Measurements from ENCODE around the gene DOK6. TPM values are rescaled to one million over a fixed set of nuclear protein-coding genes. Genes with fewer than 3 reads are reported as not detected.

DOK6 gene
- total and polyA plus RNA-seq, 2 of the 13 experiments (the other 11 are each of a cell fraction or from before 2014, with no cell fraction given), result 17.0 to 17.2 TPM

DNA sequence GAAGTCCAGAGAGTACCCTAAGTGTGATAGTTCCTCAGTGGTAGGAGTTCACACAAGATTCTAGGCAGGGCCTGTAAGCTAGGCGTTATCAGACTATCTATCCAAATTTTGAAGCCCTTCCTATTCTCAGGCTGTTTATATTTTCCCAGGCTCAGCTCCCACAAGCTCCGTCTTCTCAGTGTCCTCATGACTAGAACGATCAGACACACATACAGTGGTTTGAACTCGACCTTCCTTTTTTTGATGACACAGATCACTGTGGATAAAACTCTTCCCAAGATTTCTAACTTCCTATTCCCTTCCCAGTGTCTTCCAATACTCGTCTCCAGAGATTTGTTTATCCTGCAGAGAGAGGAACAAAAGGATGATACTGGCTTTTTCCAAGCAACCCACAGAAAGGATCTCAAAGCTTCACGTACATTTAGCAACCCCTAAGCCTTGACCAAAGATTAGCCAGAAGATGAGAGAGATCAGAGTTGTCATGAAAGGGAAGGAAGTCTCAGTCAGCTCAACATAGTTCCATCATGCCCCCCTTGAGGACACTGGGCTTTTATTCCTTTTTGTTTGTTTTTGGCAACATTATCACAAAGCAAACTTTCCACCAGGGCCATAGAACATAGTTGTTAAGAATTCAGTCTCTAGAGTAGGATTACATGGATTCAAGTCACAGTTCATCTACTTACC is 42.3 kb upstream of the DOK6 start (continued):
- TF ChIP-seq, protein P1, sequence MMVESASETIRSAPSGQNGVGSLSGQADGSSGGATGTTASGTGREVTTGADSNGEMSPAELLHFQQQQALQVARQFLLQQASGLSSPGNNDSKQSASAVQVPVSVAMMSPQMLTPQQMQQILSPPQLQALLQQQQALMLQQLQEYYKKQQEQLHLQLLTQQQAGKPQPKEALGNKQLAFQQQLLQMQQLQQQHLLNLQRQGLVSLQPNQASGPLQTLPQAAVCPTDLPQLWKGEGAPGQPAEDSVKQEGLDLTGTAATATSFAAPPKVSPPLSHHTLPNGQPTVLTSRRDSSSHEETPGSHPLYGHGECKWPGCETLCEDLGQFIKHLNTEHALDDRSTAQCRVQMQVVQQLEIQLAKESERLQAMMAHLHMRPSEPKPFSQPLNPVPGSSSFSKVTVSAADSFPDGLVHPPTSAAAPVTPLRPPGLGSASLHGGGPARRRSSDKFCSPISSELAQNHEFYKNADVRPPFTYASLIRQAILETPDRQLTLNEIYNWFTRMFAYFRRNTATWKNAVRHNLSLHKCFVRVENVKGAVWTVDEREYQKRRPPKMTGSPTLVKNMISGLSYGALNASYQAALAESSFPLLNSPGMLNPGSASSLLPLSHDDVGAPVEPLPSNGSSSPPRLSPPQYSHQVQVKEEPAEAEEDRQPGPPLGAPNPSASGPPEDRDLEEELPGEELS (CRISPR knock-in tag; IDR thresholded peaks at IDR 0.05), result peak; percentile 94
- TF ChIP-seq MED13 (CRISPR knock-in tag; IDR thresholded peaks at IDR 0.05), result peak; percentile 84; the same call in 1 of the 2 replicates
- TF ChIP-seq MED1 (CRISPR knock-in tag; IDR thresholded peaks at IDR 0.05), result peak; percentile 96
- TF ChIP-seq ZNF446 (CRISPR knock-in tag; IDR thresholded peaks at IDR 0.05), result no peak
- TF ChIP-seq, protein P2, sequence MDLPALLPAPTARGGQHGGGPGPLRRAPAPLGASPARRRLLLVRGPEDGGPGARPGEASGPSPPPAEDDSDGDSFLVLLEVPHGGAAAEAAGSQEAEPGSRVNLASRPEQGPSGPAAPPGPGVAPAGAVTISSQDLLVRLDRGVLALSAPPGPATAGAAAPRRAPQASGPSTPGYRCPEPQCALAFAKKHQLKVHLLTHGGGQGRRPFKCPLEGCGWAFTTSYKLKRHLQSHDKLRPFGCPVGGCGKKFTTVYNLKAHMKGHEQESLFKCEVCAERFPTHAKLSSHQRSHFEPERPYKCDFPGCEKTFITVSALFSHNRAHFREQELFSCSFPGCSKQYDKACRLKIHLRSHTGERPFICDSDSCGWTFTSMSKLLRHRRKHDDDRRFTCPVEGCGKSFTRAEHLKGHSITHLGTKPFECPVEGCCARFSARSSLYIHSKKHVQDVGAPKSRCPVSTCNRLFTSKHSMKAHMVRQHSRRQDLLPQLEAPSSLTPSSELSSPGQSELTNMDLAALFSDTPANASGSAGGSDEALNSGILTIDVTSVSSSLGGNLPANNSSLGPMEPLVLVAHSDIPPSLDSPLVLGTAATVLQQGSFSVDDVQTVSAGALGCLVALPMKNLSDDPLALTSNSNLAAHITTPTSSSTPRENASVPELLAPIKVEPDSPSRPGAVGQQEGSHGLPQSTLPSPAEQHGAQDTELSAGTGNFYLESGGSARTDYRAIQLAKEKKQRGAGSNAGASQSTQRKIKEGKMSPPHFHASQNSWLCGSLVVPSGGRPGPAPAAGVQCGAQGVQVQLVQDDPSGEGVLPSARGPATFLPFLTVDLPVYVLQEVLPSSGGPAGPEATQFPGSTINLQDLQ (CRISPR knock-in tag; IDR thresholded peaks at IDR 0.05), result no peak
- TF ChIP-seq, protein P3, sequence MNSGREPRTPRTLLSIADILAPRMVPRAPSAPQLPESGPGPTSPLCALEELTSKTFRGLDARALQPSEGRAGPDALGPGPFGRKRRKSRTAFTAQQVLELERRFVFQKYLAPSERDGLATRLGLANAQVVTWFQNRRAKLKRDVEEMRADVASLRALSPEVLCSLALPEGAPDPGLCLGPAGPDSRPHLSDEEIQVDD (CRISPR knock-in tag; IDR thresholded peaks at IDR 0.05; ENCODE audit: borderline replicate concordance), result no peak
- TF ChIP-seq ZNF230 (CRISPR knock-in tag; IDR thresholded peaks at IDR 0.05), result no peak
- TF ChIP-seq U2AF1 (optimal IDR thresholded peaks at IDR 0.05; ENCODE audit: low read depth, low read length), result no peak
- no peak for TF ChIP-seq ZNF24 (IDR thresholded peaks at IDR 0.05)
- TF ChIP-seq, protein P4, sequence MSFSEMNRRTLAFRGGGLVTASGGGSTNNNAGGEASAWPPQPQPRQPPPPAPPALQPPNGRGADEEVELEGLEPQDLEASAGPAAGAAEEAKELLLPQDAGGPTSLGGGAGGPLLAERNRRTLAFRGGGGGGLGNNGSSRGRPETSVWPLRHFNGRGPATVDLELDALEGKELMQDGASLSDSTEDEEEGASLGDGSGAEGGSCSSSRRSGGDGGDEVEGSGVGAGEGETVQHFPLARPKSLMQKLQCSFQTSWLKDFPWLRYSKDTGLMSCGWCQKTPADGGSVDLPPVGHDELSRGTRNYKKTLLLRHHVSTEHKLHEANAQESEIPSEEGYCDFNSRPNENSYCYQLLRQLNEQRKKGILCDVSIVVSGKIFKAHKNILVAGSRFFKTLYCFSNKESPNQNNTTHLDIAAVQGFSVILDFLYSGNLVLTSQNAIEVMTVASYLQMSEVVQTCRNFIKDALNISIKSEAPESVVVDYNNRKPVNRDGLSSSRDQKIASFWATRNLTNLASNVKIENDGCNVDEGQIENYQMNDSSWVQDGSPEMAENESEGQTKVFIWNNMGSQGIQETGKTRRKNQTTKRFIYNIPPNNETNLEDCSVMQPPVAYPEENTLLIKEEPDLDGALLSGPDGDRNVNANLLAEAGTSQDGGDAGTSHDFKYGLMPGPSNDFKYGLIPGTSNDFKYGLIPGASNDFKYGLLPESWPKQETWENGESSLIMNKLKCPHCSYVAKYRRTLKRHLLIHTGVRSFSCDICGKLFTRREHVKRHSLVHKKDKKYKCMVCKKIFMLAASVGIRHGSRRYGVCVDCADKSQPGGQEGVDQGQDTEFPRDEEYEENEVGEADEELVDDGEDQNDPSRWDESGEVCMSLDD (CRISPR knock-in tag; IDR thresholded peaks at IDR 0.05; ENCODE audit: borderline replicate concordance), result 0 out of 2 replicates have a peak, but pooled peaks have one; percentile 17
- no peak for TF ChIP-seq ZNF367 (CRISPR knock-in tag; IDR thresholded peaks at IDR 0.05; ENCODE audit: borderline replicate concordance)
- no peak for TF ChIP-seq ZKSCAN1 (IDR thresholded peaks at IDR 0.05; ENCODE audit: low read length)
- TF ChIP-seq, protein P5, sequence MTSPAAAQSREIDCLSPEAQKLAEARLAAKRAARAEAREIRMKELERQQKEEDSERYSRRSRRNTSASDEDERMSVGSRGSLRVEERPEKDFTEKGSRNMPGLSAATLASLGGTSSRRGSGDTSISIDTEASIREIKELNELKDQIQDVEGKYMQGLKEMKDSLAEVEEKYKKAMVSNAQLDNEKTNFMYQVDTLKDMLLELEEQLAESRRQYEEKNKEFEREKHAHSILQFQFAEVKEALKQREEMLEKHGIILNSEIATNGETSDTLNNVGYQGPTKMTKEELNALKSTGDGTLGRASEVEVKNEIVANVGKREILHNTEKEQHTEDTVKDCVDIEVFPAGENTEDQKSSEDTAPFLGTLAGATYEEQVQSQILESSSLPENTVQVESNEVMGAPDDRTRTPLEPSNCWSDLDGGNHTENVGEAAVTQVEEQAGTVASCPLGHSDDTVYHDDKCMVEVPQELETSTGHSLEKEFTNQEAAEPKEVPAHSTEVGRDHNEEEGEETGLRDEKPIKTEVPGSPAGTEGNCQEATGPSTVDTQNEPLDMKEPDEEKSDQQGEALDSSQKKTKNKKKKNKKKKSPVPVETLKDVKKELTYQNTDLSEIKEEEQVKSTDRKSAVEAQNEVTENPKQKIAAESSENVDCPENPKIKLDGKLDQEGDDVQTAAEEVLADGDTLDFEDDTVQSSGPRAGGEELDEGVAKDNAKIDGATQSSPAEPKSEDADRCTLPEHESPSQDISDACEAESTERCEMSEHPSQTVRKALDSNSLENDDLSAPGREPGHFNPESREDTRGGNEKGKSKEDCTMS (CRISPR knock-in tag; conservative IDR thresholded peaks at IDR 0.05), result no peak
- TF ChIP-seq SCMH1 (CRISPR knock-in tag; IDR thresholded peaks at IDR 0.05; ENCODE audit: borderline replicate concordance), result no peak
- TF ChIP-seq SIN3B (IDR thresholded peaks at IDR 0.05; ENCODE audit: low read length), result no peak
- no peak; the same call in 1 of the 2 replicates for TF ChIP-seq ZNF749 (CRISPR knock-in tag; IDR thresholded peaks at IDR 0.05; ENCODE audit: borderline replicate concordance)
- TF ChIP-seq ZNF501 (CRISPR knock-in tag; IDR thresholded peaks at IDR 0.05), result no peak
- TF ChIP-seq ZNF891 (CRISPR knock-in tag; IDR thresholded peaks at IDR 0.05), result no peak
- no peak for TF ChIP-seq ZBTB42 (CRISPR knock-in tag; IDR thresholded peaks at IDR 0.05)
- no peak for TF ChIP-seq PRPF4 (IDR thresholded peaks at IDR 0.05; ENCODE audit: low read depth, low read length, poor library complexity, severe bottlenecking)
